GM18498 (cell line): ENCODE results near the gene BCO1.

Source experiments
- ATAC-seq: cut with Tn5 transposase; IDR thresholded peaks from one replicate; pipeline ENCODE4 v1.9.1; 2021; ENCODE audit warnings: mild to moderate bottlenecking, moderate library complexity; ENCODE audit not compliant: unreplicated experiment

BCO1 gene

DNA sequence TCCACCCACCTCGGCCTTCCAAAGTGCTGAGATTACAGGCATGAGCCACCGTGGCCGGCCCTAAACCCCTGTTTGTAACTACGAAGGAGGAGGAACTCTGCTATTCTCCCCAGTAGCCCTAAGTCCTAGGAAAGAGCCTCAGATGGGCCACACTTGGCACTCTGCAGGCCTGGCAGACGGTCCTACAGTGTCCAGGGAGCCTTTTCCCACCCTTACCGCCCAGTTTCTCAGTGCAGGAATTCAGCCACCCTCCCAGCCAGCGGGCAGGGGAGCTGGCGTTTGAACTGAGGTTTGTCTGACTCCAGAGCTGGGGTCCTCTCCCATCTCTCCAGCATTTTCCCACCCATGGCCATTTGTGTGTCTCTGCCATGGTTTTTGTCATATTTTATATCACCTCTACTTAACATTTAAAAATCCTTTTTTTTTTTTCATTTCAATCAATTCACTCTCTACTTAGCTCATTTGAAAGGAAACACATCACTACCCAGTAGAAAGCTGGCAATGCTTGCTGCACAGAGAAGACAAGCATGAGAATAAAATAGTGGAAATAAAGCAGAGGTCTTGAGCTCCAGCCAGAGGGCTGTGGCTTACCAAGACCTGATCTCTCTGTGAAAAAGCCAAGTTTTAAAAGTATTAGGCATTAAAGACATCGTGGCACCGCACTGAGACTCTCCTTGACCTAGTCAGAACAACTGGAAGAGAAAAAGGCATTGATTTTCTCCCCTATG is 34.9 kb downstream of the BCO1 start:
- ATAC-seq: no peak

- no peak for ATAC-seq
Measured at GRCh38 chr16:81275064-81275532, 36.6 kb downstream of the BCO1 start.

DNA sequence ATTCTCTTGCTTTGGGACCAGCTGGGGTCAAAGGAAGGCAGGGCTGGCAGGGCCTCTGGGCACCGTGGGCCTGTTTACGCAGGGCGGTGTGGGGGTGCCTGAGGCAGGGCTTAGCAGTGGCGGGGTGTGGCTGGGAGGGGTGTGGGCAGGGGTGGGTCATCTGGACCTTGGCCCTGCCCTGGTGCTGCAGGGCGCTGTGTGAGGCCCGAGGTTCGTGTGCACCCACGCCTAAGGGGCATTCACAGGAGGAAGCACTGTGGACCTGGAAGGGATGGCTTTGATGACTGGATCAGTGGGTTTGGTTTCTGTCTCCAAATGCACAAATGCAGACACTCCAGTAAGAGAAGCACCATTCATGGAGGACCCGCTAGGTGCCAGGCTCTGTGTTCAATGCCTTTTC is 37.3 kb downstream of the BCO1 start:
- ATAC-seq: no peak

GRCh38 chr16:81276323-81276722 is 37.8 kb downstream of the BCO1 start:
- no peak for ATAC-seq

DNA sequence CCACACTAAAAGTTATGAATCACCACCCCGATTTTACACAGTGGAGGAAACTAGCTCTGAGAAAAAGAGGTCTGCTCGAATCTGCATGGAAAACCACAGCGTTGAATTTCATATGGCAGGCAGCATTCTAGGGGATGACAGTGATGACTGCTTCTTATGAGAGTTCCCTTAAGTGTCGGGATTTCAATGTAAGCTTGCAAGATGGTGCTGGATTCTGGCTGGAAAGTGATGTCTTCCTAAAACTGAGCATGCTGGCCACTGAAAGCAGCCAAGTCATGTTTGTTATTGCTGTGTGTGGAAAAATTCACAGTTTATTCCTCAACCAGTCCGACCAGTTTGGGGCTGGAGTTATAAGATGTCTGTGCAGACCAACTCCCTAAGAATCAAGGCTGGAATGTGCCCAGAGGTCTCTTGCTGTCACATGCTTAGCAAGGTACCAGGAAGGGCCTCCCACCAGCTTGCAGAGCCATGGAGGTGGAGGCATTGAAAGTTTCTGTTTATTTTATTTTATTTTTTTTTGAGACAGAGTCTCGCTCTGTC is 39.1 kb downstream of the BCO1 start:
- no peak for ATAC-seq

GRCh38 chr16:81278526-81278925 is 40.0 kb downstream of the BCO1 start:
- ATAC-seq: no peak

- ATAC-seq: no peak
Measured at GRCh38 chr16:81279392-81279791, 40.9 kb downstream of the BCO1 start.

DNA sequence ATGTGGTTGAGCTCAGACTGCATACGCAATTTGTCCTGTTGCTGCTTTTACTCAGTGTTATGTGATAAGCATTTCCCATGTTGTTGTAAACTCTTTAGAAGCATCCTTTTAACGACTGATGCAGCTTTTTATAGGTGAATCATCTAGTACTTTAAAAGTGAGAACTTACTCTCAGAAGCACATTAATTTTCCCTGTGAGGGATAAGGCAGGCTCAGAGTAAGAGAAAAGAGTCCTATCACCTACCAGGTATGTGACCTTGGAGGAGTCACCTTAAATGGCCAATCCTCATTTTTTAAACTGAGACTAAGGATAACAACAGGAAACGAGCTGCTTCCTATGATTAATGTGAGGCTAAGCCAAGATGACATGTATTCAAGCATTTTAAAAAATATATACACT is 41.9 kb downstream of the BCO1 start:
- no peak for ATAC-seq

DNA sequence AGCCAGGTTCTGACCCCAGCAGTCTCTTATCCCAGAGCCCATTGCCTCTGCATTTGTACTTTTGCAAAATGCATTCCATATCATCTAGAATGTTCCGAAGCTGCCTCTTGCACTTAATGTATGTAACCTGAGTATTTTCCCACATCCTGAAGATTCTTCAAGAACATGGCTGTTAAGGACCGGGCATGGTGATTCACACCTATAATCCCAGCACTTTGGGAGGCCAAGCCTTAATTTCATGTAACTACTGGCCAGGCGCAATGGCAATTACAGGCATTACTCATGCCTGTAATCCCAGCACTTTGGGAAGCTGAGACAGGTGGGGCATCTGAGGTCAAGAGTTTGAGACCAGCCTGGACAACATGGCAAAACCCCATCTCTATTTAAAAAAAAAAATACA is 44.6 kb downstream of the BCO1 start:
- ATAC-seq: no peak

- ATAC-seq: no peak
Measured at GRCh38 chr16:81284995-81285600, 46.6 kb downstream of the BCO1 start.

GRCh38 chr16:81286190-81286589 is 47.7 kb downstream of the BCO1 start:
- ATAC-seq: no peak

GRCh38 chr16:81291117-81291516 is 52.6 kb downstream of the BCO1 start:
- ATAC-seq: no peak

GRCh38 chr16:81292936-81293335 is 54.4 kb downstream of the BCO1 start:
- ATAC-seq: no peak

DNA sequence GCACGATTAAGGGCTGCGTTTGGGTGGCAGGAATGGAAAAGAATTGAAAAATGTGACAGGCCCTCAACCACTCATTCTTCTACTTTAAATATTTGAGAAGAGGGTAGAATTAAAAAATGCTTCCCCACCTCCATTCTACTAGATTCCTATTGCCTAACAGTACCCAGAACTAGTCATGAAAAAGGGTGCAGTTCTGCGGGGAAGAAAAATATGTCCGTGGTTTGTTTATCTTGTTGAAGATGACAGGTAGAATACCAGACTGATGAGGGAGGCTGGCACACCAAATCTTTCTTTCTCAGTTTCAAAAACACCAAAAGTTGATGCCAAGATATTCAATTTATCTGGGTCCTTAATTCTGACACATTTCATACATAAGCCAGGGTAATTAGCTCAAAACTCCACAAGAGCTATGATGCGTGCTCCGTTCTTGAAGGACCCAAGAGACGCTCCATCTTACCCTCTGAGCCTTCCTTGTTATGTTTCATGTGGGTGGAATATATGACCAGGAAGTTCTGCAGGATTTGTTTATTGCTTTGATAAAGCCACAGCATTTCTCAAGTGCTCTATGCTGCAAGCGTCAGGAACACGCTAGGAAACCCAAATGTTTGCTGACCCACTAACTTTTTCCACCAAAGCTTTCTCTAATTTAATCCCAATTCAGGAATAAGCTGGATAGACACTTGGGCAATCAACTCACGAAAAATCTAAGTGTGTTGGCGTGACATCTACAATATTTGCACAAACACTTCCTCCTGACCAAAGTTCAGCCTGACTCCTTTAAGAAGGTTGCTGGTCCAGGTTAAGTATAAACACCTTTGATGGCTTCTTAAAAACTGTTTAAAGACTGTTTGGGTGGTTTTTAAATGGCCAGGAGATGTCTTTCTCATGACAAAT is 55.7 kb downstream of the BCO1 start:
- no peak for ATAC-seq

DNA sequence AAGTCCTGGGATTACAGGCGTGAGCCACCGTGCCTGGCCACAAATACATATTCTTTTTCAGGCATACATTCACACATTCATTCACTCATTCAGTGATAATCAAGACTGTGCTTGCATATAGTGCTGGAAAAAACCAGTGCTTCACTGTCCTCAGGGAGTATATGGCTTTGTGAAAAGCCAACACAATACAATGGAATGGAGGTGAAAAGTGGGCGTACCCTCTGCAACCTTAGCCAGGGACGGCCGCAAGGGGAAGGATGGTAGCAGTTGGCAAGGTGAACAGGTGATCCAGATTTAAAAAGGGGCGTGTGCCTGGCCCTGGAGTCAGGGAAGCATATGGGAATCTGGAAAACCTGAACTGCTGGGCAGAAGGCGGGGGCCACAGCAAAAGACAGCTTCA is 58.1 kb downstream of the BCO1 start:
- no peak for ATAC-seq

- ATAC-seq: no peak
Measured at GRCh38 chr16:81307770-81308169, 69.3 kb downstream of the BCO1 start.

DNA sequence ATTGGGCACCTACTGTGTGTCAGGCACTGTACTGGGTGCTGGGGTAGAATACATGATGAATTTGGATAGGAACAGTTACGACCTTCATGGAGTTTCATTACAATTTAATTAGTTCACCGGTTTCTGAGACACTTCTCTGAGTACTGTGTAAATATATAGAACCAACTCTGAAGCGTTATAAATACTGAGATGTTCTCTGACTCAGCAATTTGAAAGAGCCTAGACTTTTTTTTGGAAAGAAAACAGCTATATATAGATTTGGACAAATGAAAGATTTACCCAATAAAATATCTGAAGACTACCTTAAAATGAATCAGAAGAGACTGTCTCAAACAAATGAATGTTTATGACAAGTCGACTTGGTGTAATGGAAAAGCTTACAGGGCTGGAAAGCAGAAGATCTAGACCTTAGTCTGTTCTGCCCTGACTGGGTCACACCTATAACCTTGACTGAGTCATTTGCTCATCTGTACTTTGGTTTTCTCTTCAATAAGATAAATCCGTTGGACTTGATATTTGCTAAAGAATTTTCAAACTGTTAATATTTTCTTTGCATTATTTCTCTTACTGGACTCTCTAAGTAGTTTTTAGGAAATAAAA is 71.7 kb downstream of the BCO1 start:
- no peak for ATAC-seq

DNA sequence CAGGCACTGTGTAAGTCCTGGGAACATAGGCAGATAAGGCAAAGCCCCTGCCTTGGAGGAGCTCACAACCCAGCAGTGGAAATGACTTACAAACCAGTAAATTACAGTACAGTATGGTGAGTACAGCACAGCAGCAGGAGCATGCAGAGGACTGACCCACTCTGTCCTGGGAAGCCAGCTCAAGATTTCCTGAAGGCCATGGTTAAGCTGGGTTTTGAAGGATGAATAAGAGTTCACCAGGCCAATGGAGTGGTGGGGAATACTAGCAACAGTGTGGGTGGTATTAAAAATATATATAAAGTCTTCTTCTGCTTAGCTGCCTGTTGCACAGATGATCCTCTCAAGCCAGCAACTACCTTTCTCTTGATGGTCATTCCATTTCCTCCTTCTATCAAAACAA is 73.3 kb downstream of the BCO1 start:
- ATAC-seq: no peak

GRCh38 chr16:81313701-81314602 is 75.5 kb downstream of the BCO1 start:
- ATAC-seq: no peak
